Fibroblast of pulmonary artery (primary cell): Measurements from ENCODE around the gene COBLL1.

Experiments
- DNase-seq: peaks from one replicate; pipeline ENCODE4 v3.0.0-alpha.2; 2010; ENCODE audit warnings: low read depth
- H3K4me3 ChIP-seq: replicated peaks from 2 replicates; pipeline ENCODE4 v1.5.1; 2011; ENCODE audit warnings: low read depth, mild to moderate bottlenecking, control low read depth, low read length, moderate library complexity
- CTCF ChIP-seq: IDR thresholded peaks from 2 replicates; pipeline ENCODE4 v1.5.1; 2011; ENCODE audit warnings: mild to moderate bottlenecking, control low read depth, low read length, inconsistent platforms; ENCODE audit errors: missing control alignments

Gene COBLL1

DNA sequence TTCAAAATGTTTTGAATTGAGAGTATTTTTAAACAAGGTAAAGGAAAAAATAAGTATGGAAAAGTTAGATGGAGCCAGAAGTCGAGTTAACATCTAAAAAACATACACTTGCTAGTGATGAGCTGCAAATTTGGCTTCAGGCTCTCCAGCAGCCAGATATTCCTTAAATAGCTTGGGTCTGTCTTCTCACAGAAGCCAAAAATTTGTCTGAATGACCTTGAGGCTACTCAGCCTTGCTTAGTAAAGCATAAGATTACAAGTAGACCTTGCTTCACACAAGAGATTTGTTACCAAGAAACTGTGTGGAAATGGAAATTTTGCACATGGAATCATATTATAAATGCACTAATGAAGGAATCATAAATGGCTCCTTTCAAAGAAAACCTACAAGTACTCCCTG lies 179.6 kb downstream of the COBLL1 start:
- DNase-seq: peak; percentile 4
- no peak overlapping the region for H3K4me3 ChIP-seq
- TF ChIP-seq CTCF: no peak

GRCh38 chr2:164661349-164661748 lies 180.3 kb downstream of the COBLL1 start:
- no peak for TF ChIP-seq CTCF
- DNase-seq: peak; percentile 54
- H3K4me3 ChIP-seq: no peak overlapping the region

GRCh38 chr2:164657129-164657528 lies 184.5 kb downstream of the COBLL1 start:
- peak; percentile 62 for DNase-seq
- H3K4me3 ChIP-seq: no peak overlapping the region
- no peak for TF ChIP-seq CTCF

GRCh38 chr2:164655750-164656149 lies 185.9 kb downstream of the COBLL1 start:
- H3K4me3 ChIP-seq: no peak overlapping the region
- DNase-seq: peak; percentile 50
- TF ChIP-seq CTCF: peak; percentile 19

DNA sequence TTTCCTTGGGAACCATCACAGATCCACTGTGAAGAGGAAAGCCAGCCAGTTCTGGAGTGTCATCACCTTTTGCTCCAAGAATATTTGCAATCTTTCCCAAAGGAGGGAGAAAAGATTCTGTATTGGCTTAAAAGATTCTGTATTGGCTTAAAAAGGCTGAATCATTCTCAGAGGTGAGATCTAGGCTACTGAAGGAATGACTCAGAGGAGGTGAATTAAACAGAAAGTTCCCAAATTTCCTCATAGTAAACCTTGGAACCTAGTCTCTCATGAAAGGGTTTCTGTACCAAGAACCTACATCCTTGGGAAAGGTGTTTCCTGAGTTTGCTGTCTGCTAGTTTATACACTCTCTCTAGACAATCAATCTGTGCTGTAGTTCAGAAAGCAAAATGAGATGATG lies 186.3 kb downstream of the COBLL1 start:
- no peak for TF ChIP-seq CTCF
- DNase-seq: peak; percentile 15
- H3K4me3 ChIP-seq: no peak overlapping the region

GRCh38 chr2:164651361-164651760 lies 190.3 kb downstream of the COBLL1 start:
- no peak for TF ChIP-seq CTCF
- H3K4me3 ChIP-seq: no peak overlapping the region
- no peak for DNase-seq

GRCh38 chr2:164644036-164644700 lies 197.5 kb downstream of the COBLL1 start:
- H3K4me3 ChIP-seq: no peak overlapping the region
- DNase-seq: no peak
- TF ChIP-seq CTCF: no peak
